Loucy (cell line): Measurements from ENCODE around the gene BIRC3.
A peak's percentile ranks its signal among the peaks of the same experiment; 100 is the strongest.

ENCODE experiments used
- H2AFZ ChIP-seq: fragments of 200-600 bp; sonication (generic); 2 replicates; pipeline ENCODE4 v1.6.0; 2016; ENCODE audit warnings: antibody characterized with exemption, mild to moderate bottlenecking, low read length, moderate library complexity
- H3F3A ChIP-seq: fragments of 200-600 bp; 2 replicates; pipeline ENCODE4 v1.6.0; 2016; ENCODE audit warnings: antibody characterized with exemption, low read depth, mild to moderate bottlenecking
- H3K27me3 ChIP-seq: fragments of 200-600 bp; sonication (generic); 2 replicates; pipeline ENCODE4 v1.6.1; 2014; ENCODE audit warnings: low read length, mild to moderate bottlenecking; ENCODE audit not compliant: insufficient read depth, poor library complexity, severe bottlenecking
- H3K36me3 ChIP-seq: fragments of 200-600 bp; sonication (generic); 2 replicates; pipeline ENCODE4 v1.6.1; 2016; ENCODE audit warnings: low read length; ENCODE audit not compliant: insufficient read depth
- H3K4me1 ChIP-seq: fragments of 200-600 bp; sonication (generic); 2 replicates; pipeline ENCODE4 v1.5.1; 2014; ENCODE audit warnings: low read length, mild to moderate bottlenecking; ENCODE audit not compliant: insufficient read depth, poor library complexity, severe bottlenecking
- H3K4me2 ChIP-seq: fragments of 200-600 bp; sonication (generic); 2 replicates; pipeline ENCODE4 v1.6.0; 2014; ENCODE audit warnings: antibody characterized with exemption, low read length, low read depth, mild to moderate bottlenecking; ENCODE audit not compliant: poor library complexity, severe bottlenecking
- H3K4me3 ChIP-seq: fragments of 200-600 bp; sonication (generic); 2 replicates; pipeline ENCODE4 v1.5.1; 2014; ENCODE audit warnings: low read length, mild to moderate bottlenecking, mixed read lengths; ENCODE audit not compliant: poor library complexity, severe bottlenecking
- H3K79me2 ChIP-seq: fragments of 200-600 bp; sonication (generic); 2 replicates; pipeline ENCODE4 v1.6.1; 2014; ENCODE audit warnings: low read length; ENCODE audit not compliant: insufficient read depth
- H3K9ac ChIP-seq: fragments of 200-600 bp; sonication (generic); 2 replicates; pipeline ENCODE4 v1.6.0; 2014; ENCODE audit warnings: mild to moderate bottlenecking, low read depth, low read length, moderate library complexity; ENCODE audit not compliant: poor library complexity, severe bottlenecking
- H3K9me2 ChIP-seq: fragments of 200-600 bp; sonication (generic); replicated peaks from 2 replicates; pipeline ENCODE4 v1.6.1; 2016; ENCODE audit warnings: low read depth, low read length, mixed read lengths
- H3K9me3 ChIP-seq: fragments of 200-600 bp; sonication (generic); 2 replicates; pipeline ENCODE4 v1.6.1; 2014; ENCODE audit warnings: mild to moderate bottlenecking, antibody characterized with exemption, low read length, low read depth; ENCODE audit not compliant: insufficient read depth
- H4K20me1 ChIP-seq: fragments of 200-600 bp; sonication (generic); 2 replicates; pipeline ENCODE4 v1.6.0; 2014; ENCODE audit warnings: antibody characterized with exemption, low read length, mild to moderate bottlenecking; ENCODE audit not compliant: insufficient read depth, poor library complexity, severe bottlenecking
- CTCF ChIP-seq: fragments of 200-600 bp; sonication (generic); conservative IDR thresholded peaks from 2 replicates; pipeline ENCODE4 v1.5.1; 2014; ENCODE audit warnings: mild to moderate bottlenecking, antibody characterized with exemption, low read length
- EZH2phosphoT487 ChIP-seq: fragments of 200-600 bp; IDR thresholded peaks from 2 replicates; pipeline ENCODE4 v1.6.1; 2018; ENCODE audit warnings: antibody characterized with exemption, mild to moderate bottlenecking, moderate library complexity, borderline replicate concordance

Gene BIRC3

GRCh38 chr11:102359372-102359771 is 42.1 kb downstream of the BIRC3 start:
- H3K4me1 ChIP-seq = peaks cover 33% of the 10 kb centered on the region
- H3K4me3 ChIP-seq = no peak overlapping the region

GRCh38 chr11:102360681-102361080 is 43.4 kb downstream of the BIRC3 start:
- Histone ChIP-seq H3F3A (peaks cover 16% of the 10 kb centered on the region; the same call in 1 of the 2 replicates), H3K9ac (peak overlapping the region; percentile 14), H4K20me1 (peaks cover 13% of the 10 kb centered on the region), H2AFZ (no peak overlapping the region), H3K9me3 (peaks cover 9% of the 10 kb centered on the region; the same call in 1 of the 2 replicates), H3K9me2 (no peaks in the 10 kb centered on the region), H3K79me2 (peaks cover 25% of the 10 kb centered on the region), H3K4me1 (peaks cover 33% of the 10 kb centered on the region), H3K27me3 (no peaks in the 10 kb centered on the region), H3K4me3 (peak overlapping the region; percentile 46), H3K36me3 (peaks cover 42% of the 10 kb centered on the region), H3K4me2 (peak overlapping the region; percentile 73)
- TF ChIP-seq EZH2phosphoT487 (no peak), CTCF (no peak)

More at GRCh38 chr11:102359372-102359771, 42.1 kb downstream of the BIRC3 start:
- TF ChIP-seq EZH2phosphoT487 (no peak), CTCF (no peak)
- H3K27me3 ChIP-seq = no peaks in the 10 kb centered on the region
- H2AFZ ChIP-seq = no peak overlapping the region
- H3F3A ChIP-seq = peaks cover 16% of the 10 kb centered on the region; the same call in 1 of the 2 replicates
- H3K9me2 ChIP-seq = no peaks in the 10 kb centered on the region
- peaks cover 13% of the 10 kb centered on the region for H4K20me1 ChIP-seq
- H3K4me2 ChIP-seq = no peak overlapping the region
- peaks cover 16% of the 10 kb centered on the region for H3K9me3 ChIP-seq
- H3K9ac ChIP-seq = no peak overlapping the region
- H3K36me3 ChIP-seq = peaks cover 31% of the 10 kb centered on the region
- H3K79me2 ChIP-seq = peaks cover 33% of the 10 kb centered on the region

GRCh38 chr11:102361086-102362031 is 44.1 kb downstream of the BIRC3 start:
- peaks cover 18% of the 10 kb centered on the region for H3K79me2 ChIP-seq
- H3K9me3 ChIP-seq = peaks cover 6% of the 10 kb centered on the region; the same call in 1 of the 2 replicates
- peaks cover 13% of the 10 kb centered on the region for H4K20me1 ChIP-seq
- TF ChIP-seq EZH2phosphoT487 (no peak), CTCF (no peak)
- no peaks in the 10 kb centered on the region for H3K9me2 ChIP-seq
- peaks cover 33% of the 10 kb centered on the region for H3K4me1 ChIP-seq
- no peaks in the 10 kb centered on the region for H3K27me3 ChIP-seq
- H2AFZ ChIP-seq = no peak overlapping the region
- peaks cover 44% of the 10 kb centered on the region for H3K36me3 ChIP-seq
- H3K4me2 ChIP-seq = peak overlapping the region; percentile 73
- H3K4me3 ChIP-seq = peak overlapping the region; percentile 46
- H3F3A ChIP-seq = peaks cover 16% of the 10 kb centered on the region; the same call in 1 of the 2 replicates
- peak overlapping the region; percentile 17 for H3K9ac ChIP-seq
